Measurements from ENCODE around the gene CCNF.
"Not testable (repeated sequence)": the region's sequence is repeated elsewhere in the genome, so short reads cannot be mapped to it uniquely, and the experiment has no call there.

CCNF gene

DNA sequence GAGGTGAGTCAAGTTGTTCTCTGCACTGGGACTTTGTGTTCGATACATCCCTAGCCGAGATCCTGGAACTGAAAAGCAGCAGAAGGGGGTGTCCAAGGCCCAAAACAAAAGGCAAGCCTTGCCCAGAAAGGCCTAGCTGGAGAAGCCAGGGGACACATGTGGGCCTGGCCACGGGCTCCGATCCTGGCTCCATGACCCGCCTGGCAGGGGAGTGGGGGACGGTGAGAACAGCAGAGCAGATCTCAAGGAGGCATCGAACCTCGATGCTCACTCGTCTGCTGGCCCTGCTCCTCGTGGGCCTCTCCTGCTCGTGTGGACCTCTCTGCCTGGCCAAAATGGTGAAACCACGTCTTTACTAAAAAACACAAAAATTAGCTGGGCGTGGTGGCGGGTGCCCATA is 8.9 kb downstream of the CCNF start:
- no peak overlapping the region for H3K4me3 ChIP-seq (ENCODE audit: low read length)
- TF ChIP-seq, protein P1, sequence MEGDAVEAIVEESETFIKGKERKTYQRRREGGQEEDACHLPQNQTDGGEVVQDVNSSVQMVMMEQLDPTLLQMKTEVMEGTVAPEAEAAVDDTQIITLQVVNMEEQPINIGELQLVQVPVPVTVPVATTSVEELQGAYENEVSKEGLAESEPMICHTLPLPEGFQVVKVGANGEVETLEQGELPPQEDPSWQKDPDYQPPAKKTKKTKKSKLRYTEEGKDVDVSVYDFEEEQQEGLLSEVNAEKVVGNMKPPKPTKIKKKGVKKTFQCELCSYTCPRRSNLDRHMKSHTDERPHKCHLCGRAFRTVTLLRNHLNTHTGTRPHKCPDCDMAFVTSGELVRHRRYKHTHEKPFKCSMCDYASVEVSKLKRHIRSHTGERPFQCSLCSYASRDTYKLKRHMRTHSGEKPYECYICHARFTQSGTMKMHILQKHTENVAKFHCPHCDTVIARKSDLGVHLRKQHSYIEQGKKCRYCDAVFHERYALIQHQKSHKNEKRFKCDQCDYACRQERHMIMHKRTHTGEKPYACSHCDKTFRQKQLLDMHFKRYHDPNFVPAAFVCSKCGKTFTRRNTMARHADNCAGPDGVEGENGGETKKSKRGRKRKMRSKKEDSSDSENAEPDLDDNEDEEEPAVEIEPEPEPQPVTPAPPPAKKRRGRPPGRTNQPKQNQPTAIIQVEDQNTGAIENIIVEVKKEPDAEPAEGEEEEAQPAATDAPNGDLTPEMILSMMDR (conservative IDR thresholded peaks at IDR 0.05; ENCODE audit: low read length): no peak

DNA sequence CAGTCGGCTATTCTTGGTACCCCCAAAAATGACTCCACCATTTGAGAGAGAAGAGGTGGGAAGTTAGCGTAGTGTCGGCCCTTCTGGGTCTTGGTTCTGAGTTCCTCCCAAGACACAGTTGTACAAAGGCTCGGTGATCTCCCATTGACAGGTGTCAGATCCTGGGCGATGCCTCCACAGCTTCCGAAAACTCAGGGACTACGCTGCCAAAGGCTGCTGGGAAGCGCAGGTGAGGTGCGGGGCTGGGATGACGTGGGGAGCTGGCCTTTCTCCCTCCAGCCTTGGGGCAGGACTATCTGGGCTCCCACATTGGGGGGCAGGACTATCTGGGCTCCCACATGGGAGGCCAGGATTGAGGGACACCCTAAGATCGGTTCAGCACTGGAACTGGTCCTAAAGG is 10.4 kb downstream of the CCNF start:
- TF ChIP-seq, protein P1 (conservative IDR thresholded peaks at IDR 0.05; ENCODE audit: low read length): no peak
- no peak overlapping the region for H3K4me3 ChIP-seq (ENCODE audit: low read length)
- no peak for DNase-seq (ENCODE audit: low read depth)

More for the DNA sequence above, 8.9 kb downstream of the CCNF start:
- no peak for DNase-seq (ENCODE audit: low read depth)

GRCh38 chr16:2441143-2441804 is 12.0 kb downstream of the CCNF start:
- not testable (repeated sequence) for H3K4me3 ChIP-seq (ENCODE audit: low read length); DNase-seq (ENCODE audit: low read depth)

DNA sequence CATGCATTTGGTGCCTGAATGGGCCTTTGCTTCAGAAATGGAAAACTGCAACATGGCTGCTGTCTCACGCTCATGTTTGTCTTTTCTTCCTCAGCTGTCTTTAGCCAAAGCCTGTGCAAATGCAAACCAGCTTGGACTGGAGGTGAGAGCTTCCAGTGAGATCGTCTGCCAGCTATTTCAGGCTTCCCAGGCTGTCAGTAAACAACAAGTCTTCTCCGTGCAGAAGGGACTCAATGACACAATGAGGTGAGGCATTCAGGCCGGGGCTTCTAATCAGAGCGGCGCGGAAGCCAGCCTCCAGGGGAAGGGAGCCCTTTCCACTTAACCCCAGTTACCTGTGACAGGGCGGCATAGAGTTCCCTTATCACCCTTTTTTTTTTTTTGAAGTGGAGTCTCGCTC is 14.3 kb downstream of the CCNF start:
- DNase-seq (ENCODE audit: low read depth): no peak
- TF ChIP-seq, protein P1 (conservative IDR thresholded peaks at IDR 0.05; ENCODE audit: low read length): no peak
- H3K4me3 ChIP-seq (ENCODE audit: low read length): no peak overlapping the region

DNA sequence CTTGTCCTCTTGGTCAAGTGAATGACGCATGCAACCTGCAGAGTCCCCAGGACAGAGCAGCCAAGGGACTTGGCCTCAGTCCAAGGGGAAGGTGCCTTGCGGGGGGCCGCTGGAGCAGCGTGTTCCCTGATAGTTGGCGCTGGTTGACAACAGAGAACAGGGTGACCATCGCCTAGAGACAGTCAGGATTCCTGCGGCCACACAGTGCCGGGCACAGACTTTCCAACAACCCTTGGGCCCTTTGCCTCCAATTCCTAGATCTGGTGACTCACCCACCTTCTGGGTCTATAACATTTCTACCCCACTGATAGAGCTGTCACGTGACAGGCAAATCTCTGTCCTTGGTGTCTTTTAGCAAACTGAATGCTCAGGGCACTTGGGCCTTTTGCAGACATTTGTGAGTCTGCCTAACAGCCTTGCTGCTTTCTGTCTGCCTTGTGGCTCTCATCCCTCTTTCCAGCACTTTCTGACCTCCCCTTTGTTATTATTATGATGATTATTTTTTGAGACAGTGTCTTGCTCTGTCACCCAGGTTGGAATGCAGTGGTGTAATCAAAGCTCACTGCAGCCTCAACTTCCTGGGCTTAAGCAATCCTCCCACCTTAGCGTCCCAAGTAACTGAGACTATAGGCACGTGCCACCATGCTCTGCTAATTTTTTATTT is 18.8 kb downstream of the CCNF start:
- DNase-seq (ENCODE audit: low read depth): peak; percentile 29
- H3K4me3 ChIP-seq (ENCODE audit: low read length): no peak overlapping the region
- TF ChIP-seq, protein P1 (conservative IDR thresholded peaks at IDR 0.05; ENCODE audit: low read length): no peak

DNA sequence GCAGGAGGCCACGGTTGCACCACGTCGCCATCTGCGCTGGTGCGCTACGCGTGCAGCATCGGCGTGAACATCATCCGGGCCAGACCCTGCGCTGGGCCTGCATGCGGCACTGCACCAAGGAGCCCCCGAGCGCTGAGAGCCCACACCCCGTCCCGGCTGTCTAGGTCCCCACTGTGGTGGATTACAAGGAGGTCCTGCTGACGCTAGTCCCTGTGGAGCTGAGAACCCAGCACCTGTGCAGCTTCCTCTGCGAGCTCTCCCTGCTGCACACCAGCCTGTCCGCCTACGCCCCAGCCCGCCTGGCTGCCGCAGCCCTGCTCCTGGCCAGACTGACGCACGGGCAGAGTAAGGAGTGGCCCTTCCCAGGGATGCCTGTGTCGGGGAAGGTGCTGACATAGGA is 19.9 kb downstream of the CCNF start:
- no peak for DNase-seq (ENCODE audit: low read depth)
- TF ChIP-seq, protein P1 (conservative IDR thresholded peaks at IDR 0.05; ENCODE audit: low read length): no peak
- H3K4me3 ChIP-seq (ENCODE audit: low read length): no peak overlapping the region

- TF ChIP-seq, protein P1 (conservative IDR thresholded peaks at IDR 0.05; ENCODE audit: low read length): no peak
- H3K4me3 ChIP-seq (ENCODE audit: low read length): no peak overlapping the region
- DNase-seq (ENCODE audit: low read depth): no peak
Observed at GRCh38 chr16:2450535-2450934, 21.3 kb downstream of the CCNF start.
